Measurements from ENCODE around the gene SIRT6. TPM values are rescaled to one million over a fixed set of nuclear protein-coding genes. Genes with fewer than 3 reads are reported as not detected.
"Not testable (repeated sequence)": the region's sequence is repeated elsewhere in the genome, so short reads cannot be mapped to it uniquely, and the experiment has no call there.

Gene SIRT6
- polyA plus RNA-seq, 1 donor = 11.2 TPM

DNA sequence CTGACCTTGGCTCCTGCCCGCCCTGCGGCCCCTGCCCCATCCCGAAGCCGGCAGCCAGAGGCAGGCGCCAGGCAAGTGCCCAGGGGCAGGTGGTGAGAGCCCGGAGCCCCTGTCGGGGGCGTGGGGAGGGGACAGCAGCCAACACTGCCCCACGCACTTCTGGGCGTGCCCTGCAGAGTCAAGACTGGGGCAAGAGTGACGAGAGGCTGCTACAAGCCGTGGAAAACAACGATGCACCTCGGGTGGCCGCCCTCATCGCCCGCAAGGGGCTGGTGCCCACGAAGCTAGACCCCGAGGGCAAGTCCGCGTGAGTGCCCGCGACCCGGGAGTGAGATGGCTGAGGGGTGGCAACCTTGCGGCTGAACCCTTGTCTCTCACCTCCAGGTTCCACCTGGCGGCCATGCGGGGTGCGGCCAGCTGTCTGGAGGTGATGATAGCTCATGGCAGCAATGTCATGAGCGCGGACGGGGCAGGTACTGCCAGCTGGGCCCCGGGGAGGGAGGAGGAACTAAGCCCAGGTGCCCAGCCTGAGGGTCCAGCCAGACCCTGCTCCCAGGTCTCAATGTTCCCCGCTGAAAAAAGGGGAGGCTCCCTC lies 17.4 kb upstream of the SIRT6 start:
- no peak for DNase-seq (ENCODE audit: low read depth)

DNA sequence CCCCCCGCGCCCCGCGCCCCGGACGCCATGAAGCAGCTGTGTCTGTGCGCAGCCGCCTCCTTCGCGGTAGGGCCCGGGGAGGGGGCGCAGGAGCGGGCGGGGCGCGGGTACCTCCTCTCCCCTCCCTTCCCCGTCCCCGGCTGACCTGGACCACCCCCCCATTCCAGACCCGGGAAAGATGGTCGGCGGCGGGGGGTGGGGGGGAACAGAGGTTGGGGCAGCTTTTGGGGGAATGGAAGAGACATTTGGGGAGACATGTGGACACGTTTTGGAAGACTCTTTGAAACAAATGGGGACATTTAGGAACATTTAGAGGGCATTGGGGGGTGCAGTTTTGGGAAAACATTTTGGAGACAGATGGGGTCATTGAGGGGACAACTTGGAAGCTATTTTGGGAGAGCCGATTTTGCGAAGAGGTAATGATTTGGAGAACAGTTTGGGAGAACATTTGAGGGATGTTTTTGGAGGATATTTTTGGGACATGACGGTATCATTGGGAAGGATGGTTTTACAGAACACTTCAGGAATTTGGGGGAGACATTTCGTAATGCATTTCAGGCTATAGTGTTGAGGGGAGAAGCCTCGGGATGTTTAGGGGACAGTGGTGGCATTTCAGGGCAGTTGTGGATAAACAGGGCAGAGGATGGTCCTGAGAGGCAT lies 16.2 kb upstream of the SIRT6 start:
- DNase-seq (ENCODE audit: low read depth) = no peak

DNA sequence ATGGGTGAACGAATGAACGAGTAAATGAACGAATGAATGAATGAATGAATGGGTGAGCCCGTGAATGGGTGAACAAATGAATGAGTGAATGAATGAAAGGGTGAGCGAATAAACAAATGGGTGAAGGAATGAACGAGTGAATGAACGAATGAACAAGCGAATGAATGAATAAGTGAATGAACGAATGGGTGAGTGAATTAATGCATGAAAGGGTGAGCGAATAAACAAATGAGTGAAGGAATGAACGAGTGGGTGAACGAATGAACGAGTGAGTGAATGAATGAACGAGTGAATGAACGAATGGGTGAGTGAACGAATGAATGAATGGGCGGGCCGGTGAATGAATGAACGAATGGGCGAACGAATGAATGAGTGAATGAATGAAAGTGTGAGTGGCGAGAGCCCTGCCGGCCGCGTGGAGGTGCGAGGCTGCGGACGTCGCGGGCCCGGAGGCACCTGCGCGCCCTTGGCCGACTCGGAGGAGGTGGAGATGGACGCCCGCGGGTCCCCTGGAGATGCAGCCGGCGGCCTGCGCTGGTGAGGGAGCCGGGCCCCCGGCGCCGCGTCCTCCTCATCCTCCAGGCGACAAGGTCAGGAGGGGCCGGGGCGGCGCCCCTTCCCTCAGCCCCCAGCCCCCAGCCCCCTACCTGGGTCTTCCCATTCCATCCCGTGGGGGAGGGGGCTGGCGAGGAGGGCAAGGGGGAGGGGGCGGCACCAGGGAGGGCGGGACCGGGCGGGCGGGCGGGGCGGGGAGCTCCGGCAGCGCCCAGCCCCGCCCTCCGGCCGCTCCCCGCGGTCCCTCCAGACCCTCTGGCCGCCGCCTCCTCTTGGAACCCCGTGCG lies 15.5 kb upstream of the SIRT6 start:
- DNase-seq (ENCODE audit: low read depth) = no peak

DNA sequence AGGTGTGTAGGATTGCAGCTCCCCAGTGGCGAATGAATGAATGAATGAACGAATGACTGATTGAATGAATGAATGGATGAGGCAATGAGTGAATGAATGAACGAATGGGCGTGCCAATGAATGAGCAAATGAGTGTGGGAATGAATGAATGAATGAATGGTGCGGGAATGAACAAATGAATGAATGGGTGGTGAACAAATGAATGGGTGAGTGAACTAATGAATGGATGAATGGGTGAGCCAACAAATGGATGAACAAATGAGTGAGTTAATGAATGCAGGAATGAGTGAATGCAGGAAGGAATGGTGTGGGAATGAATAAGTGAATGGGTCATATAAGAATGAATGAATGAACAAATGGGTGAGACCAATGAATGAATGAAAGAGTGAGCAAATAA lies 14.9 kb upstream of the SIRT6 start:
- DNase-seq (ENCODE audit: low read depth) = no peak

DNA sequence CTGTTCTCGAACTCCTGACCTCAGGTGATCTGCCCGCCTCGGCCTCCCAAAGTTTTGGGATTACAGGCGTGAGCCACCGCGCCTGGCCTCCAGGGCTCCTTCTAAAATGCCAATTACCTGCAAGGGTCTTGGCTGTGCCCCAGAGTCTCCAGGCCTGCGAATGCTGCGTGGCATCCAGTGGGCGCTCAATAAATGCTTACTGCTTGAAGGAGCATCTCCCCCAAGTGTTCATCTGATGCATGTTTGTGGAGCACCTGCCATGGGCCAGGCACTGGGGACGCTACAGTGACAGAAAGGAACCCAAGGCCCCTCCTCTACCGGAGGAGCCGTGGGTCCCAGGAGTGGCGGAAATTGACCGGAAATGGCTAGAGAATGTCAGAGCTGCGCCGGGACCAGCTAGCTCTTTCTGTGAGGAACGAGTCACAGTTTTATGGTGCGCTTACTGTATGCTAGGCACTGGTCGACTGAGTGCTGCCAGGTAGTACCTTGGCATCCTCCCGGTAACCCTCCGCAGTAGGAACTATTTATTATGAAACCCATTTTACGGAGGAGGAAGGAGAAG lies 14.3 kb upstream of the SIRT6 start:
- no peak for DNase-seq (ENCODE audit: low read depth)

DNA sequence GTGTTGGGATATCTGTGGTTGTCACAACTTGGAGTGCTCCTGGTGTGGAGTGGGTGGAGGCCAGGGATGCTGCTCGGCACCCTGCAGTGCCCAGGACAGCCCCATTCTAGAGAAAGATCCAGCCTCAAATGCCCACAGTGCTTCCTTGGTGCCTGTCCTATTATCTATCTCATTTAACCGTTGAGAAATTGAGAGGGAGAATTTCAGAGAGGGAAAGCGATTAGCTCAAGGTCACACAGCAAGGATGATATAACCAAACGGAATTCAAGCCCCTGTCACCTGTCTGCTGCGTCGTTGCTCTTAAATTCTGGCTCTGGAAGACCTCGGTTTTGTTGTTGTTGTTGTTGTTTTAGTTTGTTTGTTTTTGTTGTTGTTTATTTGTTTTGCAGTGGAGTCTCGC lies 13.6 kb upstream of the SIRT6 start:
- DNase-seq (ENCODE audit: low read depth) = no peak

DNA sequence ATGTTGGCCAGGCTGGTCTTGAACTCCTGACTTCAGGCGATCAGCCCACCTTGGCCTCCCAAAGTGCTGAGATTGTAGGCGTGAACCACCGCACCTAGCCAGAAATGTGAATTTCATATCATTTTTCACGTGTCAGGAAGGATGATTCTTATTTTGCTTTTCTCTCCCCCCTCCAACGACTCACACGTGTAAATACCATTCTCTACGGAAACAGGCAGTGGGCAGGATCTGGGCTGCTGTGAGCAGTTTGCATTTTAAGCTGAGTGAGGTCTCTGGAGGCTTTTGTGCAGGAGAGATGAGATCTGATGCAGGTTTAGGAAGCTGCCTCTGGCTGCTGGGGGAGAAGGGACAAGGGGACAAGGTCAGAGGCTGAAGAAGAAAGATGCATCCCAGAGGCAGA lies 12.0 kb upstream of the SIRT6 start:
- DNase-seq (ENCODE audit: low read depth) = no peak

DNA sequence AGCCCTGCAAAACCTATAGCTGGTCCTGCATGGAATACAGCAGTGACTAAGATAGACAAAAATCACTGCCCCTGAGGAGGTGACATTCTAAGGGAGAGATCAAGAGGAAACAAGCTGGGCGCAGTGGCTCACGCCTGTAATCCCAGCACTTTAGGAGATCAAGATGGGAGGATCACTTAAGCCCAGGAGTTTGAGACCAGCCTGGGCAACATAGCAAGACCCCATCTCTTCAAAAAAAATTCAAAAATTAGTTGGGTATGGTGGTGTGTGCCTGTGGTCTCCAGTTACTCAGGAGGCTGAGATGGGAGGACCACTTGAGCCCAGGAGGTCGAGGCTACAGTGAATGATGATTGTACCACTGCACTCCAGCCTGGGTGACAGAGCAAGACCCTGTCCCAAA lies 10.2 kb upstream of the SIRT6 start:
- DNase-seq (ENCODE audit: low read depth) = not testable (repeated sequence)

DNA sequence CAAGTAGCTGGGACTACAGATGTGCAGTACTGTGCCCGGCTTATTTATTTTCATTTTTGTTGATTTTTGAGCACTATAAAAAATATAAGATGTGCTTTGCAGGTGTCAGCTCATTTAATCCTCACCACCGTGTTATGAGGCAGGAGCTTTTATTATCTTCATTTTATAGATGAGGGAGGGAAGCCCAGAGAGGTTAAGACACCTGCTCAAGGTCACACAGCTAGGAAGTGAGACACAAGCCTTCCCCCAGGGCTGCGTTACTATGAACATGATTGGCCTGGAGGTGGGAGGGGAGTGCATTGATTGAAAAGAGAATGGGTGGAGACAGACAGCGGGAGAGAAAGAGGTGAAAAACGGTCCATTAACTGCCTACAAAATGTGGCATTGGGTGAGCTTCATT lies 7.3 kb upstream of the SIRT6 start:
- DNase-seq (ENCODE audit: low read depth) = no peak

DNA sequence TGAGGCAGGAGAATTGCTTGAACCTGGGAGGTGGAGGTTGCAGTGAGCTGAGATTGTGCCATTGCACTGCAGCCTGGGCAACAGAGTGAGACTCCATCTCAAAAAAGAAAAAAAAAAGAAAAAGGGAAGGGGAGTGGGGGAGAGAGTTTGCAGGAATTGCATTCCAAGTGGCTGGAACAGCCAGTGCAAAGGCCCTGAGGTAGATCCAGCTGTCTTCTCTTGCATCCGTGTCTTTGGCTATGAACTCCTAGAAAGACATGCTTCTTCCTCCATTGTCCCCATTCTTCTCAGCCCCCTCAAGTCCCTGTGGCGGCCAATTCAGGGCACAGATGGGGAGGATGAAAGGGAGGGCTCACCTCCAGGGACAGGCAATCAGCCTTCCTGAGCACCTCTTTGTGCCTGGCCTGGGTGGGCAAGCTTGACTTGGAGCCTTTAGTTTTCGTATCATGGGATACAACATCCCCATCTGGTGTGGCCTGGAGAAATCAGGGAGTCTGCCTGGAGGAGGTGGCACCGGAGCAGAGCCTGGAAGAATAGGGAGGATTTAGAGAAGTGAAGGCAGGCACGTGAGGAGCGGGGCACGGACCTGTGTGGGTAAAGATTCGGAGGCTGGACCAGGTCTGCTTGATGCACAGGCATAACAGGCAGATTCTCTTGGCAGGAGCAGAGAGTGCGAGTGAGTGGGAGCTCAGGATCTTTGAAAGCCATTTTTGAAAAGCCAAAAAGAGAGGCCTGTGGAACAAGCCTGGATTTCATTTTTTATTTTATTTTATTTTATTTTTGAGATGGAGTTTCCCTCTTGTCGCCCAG lies 5.2 kb upstream of the SIRT6 start:
- DNase-seq (ENCODE audit: low read depth) = no peak

DNA sequence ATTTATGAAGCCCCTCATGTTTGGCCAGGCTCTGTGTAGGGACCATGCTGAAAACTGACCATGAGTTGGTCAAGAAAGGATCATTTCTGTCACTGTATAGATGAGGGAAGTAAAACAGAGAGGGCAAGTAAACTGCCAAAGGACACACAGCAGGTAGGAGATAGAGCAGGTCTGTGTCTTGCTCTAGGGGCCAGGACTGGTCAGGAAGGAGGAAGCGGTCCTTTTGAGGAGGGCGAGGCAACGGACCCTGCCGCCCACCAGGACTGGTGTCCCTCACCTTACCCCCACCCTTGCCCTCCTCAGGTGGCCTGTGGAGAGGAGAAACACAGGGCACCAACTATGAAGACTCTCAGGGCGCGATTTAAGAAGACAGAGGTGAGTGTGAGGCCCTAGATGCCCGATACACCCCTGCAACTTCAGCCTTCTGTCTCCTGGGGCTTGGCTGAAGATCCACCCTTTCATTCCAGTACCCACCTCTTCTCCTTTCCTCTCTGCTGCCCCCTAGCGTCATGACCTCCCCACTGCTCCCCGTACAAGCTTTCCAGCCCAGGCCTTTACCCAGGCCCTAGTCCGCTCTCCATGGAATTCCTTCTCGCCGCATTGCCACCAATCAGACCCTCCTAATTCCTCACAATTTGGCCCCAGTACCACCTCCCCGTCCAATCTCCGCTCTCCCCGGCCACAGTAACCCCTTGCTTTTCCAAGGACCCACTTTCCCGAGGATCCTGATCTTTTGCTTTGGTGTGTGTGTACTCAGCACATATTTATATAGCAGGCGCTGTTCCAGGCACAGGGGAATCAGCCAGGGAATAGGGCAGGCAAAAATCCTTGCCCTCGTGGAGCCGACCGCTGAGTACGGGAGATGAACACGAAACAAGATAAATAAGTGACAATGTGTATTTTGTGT lies 4.0 kb upstream of the SIRT6 start:
- no peak for DNase-seq (ENCODE audit: low read depth)

DNA sequence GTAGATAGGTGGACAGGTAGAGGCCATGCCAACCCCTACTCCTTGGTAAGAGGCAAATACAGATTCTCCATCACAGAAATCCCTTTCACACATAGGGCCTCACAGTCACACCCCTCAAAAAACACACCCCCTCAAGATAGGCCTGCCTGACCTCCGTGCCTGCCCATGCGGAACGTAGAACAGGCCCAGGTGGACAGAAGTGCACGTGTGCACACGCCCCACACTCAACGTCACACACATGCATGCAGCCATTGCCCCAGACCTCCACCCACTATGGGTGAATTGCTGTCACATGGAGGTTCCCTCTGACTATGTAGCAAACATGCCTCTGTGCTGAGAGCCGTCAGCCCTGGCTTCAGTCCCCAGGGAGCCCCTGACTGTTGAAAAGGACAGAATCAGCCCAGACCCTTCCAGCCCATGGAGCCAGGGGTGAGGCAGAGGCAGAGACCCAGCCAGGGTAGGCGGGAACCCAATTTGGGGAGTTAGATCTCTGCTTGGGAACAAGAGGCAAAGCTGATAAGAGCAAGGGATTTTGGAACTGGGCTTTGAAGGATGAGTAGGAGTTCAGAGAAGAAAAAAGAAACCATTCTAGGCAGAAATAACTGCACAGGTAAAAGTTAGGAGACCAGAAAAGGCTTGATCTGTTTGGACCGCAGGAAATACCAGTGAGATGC lies 3.2 kb upstream of the SIRT6 start:
- no peak for DNase-seq (ENCODE audit: low read depth)

DNA sequence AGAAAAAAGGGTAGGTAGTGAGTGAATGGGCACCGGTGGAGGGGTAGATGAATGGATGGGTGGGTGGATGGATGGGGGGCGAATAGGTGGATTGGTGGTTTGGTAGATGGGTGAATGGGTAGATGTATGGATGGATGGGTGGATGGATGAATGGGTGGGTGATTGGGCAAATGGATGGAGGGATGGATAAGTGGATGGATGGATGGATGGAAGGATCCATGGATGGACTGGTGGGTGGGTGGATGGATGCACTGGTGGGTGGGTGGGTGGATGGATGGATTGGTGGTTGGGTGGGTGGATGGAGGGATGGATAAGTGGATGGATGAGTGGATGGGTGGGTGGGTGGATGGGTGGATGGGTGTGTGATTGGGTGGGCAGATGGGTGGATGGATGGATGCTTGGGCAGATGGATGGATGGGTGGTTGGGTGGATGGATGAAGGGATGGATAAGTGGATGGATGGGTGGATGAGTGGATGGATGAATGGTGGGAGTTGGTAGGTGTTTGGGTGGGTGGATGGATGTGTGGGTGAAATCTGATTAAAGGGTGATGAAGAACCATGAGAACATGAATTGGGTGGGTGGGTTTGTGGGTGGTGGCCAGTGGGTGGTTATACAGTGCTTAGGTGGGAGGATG lies 2.5 kb upstream of the SIRT6 start:
- DNase-seq (ENCODE audit: low read depth) = no peak

DNA sequence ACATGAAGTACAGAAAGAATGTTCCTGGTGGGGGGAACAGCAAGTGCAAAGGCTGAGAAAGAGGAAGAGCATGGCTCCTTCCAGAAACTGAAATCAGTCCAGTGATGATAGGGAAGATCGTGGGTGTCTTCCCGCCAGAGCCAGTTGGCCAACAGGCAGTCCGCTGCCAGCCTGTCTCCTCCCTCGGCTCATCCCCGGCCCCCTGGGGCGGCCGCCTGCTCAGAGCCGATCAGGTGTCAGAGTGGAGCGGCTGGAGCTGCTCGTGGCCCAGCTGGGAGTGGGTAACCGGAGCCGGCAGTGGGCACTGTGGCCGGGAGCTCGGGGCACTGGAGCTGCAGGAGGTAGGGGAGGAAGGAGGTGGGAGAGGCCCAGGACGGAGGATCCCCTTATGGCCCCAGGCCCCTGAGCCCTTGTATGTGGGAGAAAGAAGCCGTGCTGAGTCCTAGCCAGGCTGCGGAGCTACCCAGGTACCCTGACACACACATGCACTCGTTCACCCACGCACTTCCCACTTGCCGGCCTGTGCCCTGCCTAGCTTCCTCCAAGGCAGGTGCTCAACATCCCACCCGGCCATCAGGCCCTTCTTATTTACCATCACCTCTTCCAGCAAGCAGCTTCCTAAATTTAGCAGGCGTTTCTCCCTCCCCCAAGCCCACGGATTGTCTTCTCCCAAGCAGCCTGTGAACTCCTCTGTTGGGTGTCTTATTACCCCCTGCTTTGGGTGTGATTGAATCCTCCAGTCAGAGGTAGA lies 1.8 kb upstream of the SIRT6 start:
- no peak for DNase-seq (ENCODE audit: low read depth)

DNA sequence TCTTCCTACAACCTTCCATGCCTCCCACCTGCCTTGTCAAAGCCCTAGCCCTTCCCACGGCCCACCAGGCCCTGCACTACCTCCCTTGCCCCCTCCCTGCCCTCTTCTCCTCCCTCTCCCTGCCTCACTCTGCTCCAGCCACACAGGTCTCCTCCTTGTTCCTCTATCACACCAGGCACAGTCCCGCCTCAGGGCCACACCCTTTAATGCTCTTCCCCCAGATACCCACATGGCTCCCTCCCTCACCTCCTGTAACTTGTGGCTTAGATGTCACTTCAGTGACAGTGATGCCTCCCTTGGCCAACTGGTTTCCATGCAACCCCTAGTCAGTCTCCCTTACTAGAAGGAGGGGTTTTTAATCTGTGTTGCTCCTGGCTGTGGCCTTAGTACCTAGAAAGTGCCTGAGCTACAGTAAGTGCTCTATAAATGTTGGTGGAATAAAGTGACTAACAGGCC lies 1.3 kb downstream of the SIRT6 start:
- DNase-seq (ENCODE audit: low read depth) = no peak

DNA sequence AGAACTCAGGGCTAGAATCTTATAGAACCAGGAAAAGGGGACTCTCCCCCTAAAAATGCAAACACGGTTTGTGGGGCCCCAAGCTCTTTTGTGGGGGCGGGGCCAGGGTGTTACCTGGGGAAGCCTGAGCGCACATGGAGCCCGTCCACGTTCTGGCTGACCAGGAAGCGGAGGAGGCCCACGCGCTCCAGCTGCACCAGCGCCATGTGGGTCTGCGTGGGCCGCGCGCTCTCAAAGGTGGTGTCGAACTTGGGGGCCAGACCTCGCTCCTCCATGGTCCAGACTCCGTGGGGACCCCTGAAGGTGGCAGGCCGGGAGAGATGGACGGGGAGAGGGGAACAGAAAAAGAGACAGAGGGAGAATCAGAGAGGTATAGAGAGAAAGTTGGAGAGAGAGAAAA lies 3.4 kb downstream of the SIRT6 start:
- no peak for DNase-seq (ENCODE audit: low read depth)

DNA sequence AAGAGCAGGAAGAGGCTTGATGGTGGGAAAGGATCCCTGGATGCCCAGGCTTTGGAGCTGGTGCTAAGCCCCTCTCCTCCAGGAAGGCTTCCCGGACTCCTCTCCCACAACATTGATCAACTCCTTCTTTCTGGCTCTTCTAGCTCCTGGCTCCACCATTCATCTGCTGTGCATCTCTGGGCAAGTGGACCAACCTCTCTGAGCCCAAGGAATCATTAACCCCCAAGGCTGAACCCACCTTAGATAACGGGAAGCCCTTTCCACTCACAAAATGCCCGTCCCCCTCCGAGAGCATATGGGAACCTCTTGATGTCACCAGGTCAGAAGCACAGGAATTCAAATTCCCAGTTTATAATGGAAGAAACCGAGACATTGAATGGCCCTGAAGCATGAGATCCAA lies 5.2 kb downstream of the SIRT6 start:
- DNase-seq (ENCODE audit: low read depth) = no peak

DNA sequence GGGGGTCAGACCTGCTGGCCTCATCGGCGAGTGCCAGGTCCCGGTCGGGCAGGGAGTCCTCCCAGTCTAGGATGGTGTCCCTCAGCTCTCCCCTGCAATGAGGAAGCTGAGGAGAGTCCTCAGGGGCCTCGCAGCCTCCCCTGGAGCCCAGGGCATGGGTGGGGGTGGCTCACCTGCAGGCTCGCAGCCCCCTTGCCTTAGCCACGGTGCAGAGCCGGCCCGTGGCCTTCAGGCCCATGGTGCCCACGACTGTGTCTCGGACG lies 6.8 kb downstream of the SIRT6 start:
- no peak for DNase-seq (ENCODE audit: low read depth)
